HG03280 (cell line): Measurements from ENCODE around the gene PCDHA6.
"Not testable (repeated sequence)": the region's sequence is repeated elsewhere in the genome, so short reads cannot be mapped to it uniquely, and the experiment has no call there.

ENCODE experiments used
- ATAC-seq: cut with Tn5 transposase; IDR thresholded peaks from one replicate; pipeline ENCODE4 v1.9.1; 2021; ENCODE audit warnings: mild to moderate bottlenecking, moderate library complexity; ENCODE audit not compliant: unreplicated experiment

The PCDHA6 gene

DNA sequence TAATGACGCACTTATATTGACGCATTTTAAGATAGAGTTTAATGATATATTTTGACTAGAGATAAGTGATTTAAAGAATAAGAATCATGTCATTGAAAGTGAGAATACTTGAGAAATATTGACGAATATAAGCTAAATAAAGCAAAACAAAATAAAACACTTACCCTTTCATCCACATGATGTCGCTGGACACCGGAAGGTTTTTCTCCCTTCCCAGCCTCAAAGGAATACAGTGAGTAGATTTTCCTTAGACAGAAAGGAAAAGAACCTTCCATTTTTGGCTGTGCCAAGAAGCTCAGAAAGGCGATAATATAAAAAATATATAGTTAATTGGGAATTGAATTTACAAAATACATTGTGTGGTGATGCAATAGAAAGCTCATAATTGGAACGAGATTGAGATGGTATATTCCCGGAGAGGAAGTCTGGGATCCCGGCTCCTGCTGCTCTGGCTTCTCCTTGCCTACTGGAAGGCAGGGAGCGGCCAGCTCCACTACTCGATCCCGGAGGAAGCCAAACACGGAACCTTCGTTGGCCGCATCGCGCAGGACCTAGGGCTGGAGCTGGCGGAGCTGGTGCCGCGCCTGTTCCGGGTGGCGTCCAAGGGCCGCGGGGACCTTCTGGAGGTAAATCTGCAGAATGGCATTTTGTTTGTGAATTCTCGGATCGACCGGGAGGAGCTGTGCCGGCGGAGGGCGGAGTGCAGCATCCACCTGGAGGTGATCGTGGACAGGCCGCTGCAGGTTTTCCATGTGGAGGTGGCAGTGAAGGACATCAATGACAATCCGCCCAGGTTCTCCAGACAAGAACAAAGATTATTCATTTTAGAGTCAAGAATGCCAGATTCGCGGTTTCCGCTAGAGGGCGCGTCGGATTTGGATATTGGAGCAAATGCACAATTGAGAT lies 6.1 kb upstream of the PCDHA6 start, which contains the start of gene PCDHA5:
PCDHA5 (plus strand) TSS at position 239 of the 906 bp plus-strand sequence.
- ATAC-seq, result no peak

DNA sequence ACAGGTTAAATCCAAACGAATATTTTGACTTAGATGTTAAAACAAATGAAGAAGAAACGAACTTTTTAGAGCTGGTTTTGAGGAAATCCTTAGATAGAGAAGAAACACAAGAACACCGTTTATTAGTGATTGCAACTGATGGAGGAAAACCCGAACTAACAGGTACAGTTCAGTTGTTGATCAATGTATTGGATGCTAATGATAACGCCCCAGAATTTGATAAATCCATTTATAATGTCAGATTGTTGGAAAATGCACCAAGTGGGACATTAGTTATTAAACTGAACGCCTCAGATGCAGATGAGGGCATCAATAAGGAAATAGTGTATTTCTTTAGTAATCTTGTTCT lies 5.5 kb upstream of the PCDHA6 start:
- no peak for ATAC-seq

GRCh38 chr5:140822969-140823368 lies 4.8 kb upstream of the PCDHA6 start:
- not testable (repeated sequence) for ATAC-seq

DNA sequence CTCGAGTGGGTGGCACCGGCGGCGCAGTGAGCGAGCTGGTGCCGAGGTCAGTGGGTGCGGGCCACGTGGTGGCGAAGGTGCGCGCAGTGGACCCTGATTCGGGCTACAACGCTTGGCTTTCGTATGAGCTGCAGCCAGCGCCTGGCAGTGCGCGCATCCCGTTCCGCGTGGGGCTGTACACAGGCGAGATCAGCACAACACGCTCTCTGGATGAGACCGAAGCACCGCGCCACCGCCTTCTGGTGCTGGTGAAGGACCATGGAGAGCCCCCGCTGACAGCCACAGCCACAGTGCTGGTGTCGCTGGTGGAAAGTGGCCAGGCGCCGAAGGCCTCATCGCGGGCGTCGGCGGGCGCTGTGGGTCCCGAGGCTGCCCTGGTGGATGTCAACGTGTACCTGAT lies 4.3 kb upstream of the PCDHA6 start:
- no peak for ATAC-seq

DNA sequence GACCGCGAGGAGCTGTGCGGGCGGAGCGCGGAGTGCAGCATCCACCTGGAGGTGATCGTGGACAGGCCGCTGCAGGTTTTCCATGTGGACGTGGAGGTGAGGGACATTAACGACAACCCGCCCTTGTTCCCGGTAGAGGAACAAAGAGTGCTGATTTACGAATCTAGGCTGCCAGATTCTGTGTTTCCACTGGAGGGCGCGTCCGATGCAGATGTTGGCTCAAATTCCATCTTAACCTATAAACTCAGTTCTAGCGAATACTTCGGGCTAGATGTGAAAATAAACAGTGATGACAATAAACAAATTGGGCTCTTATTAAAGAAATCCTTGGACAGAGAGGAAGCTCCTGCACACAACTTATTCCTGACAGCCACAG lies 590 bp downstream of the PCDHA6 start:
- ATAC-seq, result no peak

DNA sequence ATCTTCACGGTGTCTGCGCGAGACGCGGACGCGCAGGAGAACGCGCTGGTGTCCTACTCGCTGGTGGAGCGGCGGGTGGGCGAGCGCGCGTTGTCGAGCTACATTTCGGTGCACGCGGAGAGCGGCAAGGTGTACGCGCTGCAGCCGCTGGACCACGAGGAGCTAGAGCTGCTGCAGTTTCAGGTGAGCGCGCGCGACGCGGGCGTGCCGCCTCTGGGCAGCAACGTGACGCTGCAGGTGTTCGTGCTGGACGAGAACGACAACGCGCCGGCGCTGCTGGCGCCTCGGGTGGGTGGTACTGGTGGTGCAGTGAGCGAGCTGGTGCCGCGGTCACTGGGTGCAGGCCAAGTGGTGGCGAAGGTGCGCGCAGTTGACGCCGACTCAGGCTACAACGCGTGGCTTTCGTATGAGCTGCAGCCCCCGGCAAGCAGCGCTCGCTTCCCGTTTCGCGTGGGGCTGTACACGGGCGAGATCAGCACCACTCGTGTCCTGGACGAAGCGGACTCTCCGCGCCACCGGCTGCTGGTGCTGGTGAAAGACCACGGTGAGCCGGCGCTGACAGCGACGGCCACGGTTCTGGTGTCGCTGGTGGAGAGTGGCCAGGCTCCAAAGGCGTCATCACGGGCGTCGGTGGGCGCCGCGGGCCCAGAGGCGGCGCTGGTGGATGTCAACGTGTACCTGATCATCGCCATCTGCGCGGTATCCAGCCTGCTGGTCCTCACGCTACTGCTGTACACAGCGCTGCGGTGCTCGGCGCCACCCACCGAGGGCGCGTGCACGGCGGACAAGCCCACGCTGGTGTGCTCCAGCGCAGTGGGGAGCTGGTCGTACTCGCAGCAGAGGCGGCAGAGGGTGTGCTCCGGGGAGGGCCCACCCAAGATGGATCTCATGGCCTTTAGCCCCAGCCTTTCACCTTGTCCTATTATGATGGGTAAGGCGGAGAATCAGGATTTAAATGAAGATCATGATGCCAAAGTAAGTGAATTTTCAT lies 2.0 kb downstream of the PCDHA6 start:
- not testable (repeated sequence) for ATAC-seq

DNA sequence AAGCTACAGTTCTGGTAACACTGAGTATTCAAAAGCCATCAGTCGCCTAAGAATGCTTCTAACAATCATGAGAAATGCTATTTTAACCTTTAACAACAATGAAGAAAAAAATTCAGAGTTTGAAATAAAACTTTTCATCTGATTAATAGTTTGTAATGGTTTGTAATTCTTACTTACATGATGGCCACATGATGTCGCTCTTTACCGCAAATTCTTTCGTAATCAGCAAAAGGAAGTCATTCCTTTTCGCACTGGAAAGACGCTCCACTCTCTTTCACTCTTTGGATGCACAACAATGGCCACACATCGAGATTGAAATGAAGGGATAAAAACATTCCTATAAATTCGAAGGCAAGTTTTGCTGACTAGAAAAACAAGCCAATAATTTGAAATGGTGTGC lies 6.2 kb downstream of the PCDHA6 start, which contains the start of gene PCDHA7:
PCDHA7 (plus strand) TSS at position 277 of the 400 bp plus-strand sequence; CDS start at position 392, 115 bp downstream.
- ATAC-seq, result no peak

GRCh38 chr5:140834439-140835008 lies 6.8 kb downstream of the PCDHA6 start:
- not testable (repeated sequence) for ATAC-seq

DNA sequence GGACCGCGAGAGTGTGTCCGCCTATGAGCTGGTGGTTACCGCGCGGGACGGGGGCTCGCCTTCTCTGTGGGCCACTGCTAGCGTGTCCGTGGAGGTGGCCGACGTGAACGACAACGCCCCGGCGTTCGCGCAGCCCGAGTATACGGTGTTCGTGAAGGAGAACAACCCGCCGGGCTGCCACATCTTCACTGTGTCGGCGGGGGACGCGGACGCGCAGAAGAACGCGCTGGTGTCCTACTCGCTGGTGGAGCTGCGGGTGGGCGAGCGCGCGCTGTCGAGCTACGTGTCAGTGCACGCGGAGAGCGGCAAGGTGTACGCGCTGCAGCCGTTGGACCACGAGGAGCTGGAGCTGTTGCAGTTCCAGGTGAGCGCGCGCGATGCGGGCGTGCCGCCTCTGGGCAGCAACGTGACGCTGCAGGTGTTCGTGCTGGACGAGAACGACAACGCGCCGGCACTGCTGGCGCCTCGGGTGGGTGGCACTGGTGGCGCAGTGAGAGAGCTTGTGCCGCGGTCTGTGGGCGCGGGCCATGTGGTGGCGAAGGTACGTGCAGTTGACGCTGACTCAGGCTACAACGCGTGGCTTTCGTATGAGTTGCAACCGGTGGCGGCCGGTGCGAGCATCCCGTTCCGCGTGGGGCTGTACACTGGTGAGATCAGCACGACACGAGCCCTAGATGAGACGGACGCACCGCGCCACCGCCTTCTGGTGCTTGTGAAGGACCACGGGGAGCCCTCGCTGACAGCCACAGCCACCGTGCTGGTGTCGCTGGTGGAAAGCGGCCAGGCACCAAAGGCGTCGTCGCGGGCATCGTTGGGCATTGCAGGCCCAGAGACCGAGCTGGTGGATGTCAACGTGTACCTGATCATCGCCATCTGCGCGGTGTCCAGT lies 8.1 kb downstream of the PCDHA6 start:
- no peak for ATAC-seq

- ATAC-seq, result no peak
Measured at GRCh38 chr5:140840978-140841962, 13.5 kb downstream of the PCDHA6 start, which contains the start of gene PCDHA8. PCDHA8 (plus strand) TSS chr5:140841187; CDS start chr5:140841322, 135 bp downstream.

DNA sequence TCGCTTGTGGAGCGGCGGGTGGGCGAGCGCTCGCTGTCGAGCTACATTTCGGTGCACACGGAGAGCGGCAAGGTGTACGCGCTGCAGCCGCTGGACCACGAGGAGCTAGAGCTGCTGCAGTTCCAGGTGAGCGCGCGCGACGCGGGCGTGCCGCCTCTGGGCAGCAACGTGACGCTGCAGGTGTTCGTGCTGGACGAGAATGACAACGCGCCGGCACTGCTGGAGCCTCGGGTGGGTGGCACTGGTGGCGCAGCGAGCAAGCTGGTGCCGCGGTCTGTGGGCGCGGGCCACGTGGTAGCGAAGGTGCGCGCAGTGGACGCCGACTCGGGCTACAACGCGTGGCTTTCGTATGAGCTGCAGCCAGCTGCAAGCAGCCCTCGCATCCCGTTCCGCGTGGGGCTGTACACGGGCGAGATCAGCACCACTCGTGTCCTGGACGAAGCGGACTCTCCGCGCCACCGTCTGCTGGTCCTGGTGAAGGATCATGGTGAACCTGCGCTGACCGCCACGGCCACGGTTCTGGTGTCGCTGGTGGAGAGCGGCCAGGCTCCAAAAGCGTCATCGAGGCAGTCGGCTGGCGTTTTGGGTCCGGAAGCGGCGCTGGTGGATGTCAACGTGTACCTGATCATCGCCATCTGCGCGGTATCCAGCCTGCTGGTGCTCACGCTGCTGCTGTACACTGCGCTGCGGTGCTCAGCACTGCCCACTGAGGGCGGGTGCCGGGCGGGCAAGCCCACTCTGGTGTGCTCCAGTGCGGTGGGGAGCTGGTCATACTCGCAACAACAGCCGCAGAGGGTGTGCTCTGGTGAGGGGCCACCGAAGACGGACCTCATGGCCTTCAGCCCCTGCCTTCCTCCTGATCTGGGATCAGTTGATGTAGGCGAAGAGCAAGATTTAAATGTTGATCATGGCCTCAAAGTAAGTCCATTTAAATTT lies 15.3 kb downstream of the PCDHA6 start:
- no peak for ATAC-seq

GRCh38 chr5:140848139-140849102 lies 20.7 kb downstream of the PCDHA6 start, which contains the start of gene PCDHA9:
PCDHA9 (plus strand) TSS chr5:140848382; CDS start chr5:140848496, 114 bp downstream.
- ATAC-seq, result not testable (repeated sequence)

GRCh38 chr5:140849831-140850634 lies 22.3 kb downstream of the PCDHA6 start:
- ATAC-seq, result not testable (repeated sequence)

DNA sequence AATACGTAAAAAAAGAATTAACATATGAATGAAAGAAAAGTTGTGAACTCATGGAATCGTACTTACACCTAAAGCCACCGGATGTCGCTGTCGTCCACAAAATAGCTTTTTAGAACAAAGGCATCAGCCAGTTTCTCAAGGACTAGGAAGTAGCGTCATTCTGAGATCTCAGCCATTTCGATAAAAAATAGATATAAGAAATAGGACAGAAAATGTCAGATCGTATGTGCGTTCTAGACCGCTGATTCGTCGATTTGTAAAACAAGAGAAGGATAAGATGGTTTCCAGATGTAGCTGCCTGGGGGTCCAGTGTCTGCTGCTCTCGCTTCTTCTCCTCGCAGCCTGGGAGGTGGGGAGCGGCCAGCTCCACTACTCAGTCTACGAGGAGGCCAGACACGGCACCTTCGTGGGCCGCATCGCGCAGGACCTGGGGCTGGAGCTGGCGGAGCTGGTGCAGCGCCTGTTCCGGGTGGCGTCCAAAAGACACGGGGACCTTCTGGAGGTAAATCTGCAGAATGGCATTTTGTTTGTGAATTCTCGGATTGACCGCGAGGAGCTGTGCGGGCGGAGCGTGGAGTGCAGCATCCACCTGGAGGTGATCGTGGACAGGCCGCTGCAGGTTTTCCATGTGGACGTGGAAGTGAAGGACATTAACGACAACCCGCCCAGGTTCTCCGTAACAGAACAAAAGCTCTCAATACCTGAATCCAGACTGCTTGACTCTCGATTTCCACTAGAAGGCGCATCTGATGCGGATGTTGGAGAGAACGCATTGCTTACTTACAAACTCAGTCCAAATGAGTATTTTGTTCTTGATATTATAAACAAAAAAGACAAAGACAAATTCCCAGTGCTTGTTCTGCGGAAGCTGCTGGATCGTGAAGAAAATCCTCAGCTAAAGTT lies 28.3 kb downstream of the PCDHA6 start, which contains the start of gene PCDHA10:
PCDHA10 (plus strand) TSS at position 126 of the 903 bp plus-strand sequence; CDS start at position 278, 152 bp downstream.
- no peak for ATAC-seq
